DMS79 (cell line): Measurements from ENCODE around the gene TXNL4A.
"Not testable (repeated sequence)": the region's sequence is repeated elsewhere in the genome, so short reads cannot be mapped to it uniquely, and the experiment has no call there.

Experiments
- DNase-seq: peaks from one replicate; lab custom pipeline; 2025; lab: John Stamatoyannopoulos, UW

TXNL4A gene

DNA sequence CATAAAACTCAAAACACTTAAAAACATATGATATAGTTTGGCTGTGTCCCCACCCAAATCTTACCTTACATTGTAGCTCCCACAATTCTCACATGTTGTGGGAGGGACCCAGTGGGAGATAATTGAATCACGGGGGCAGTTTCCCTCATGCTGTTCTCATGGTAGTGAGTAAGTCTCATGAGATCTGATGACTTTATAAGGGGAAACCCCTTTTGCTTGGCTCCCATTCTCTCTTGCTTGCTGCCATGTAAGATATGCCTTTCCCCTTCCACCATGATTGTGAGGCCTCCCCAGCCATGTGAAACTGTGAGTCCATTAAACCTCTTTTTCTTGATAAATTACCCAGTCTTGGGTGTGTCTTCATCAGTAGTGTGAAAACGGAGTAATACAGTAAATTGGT, 11.3 kb upstream of the TXNL4A start:
- DNase-seq, result not testable (repeated sequence)

DNA sequence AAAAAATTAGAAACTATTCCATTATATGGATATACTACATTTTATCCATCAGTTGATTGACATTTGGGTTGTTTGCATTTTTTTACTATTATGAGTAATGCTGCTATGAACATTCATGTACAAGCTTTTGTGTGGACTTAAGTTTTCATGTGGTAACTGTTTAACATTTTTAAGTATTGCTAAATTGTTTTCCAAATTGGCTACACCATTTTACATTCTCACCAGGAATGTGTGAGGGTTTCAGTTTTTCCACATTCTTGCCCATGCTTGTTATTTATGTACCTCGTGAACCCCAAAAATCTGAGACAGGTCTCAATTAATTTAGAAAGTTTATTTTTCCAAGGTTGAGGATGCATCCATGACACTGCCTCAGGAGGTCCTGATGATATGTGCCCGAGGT, 3.1 kb upstream of the TXNL4A start:
- no peak for DNase-seq

DNA sequence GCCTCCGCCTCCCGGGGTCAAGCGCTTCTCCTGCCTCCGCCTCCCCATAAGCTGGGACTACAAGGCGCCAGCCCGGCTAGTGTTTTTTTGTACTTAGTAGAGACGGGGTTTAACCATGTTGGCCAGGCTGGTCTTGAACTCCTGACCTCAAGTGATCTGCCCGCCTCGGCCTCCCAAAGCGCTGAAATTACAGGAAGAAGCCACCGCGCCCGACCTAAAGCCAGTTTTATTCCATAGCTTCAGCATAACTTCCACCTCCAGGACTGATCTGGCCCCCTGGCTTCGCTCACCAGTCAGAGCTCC, 783 bp upstream of the TXNL4A start:
- DNase-seq, result no peak

DNA sequence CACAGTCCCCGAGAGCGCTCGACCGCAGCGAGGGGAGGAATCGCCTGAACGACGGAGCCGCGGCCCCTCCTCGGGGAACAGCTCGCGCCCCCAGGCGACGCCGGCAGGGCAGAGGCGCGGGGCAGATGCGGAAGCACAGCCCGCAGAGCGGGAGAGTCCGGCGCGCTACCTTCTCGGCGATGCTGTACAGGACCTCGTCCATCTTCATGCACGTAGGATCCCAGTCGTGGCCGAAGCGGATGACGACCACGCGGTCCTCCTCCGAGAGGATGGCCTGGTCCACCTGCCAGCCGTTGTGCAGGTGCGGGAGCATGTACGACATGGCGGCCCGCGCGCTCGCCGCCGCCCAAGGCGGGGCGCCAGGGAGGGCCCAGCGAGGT, 302 bp downstream of the TXNL4A start:
- no peak for DNase-seq

DNA sequence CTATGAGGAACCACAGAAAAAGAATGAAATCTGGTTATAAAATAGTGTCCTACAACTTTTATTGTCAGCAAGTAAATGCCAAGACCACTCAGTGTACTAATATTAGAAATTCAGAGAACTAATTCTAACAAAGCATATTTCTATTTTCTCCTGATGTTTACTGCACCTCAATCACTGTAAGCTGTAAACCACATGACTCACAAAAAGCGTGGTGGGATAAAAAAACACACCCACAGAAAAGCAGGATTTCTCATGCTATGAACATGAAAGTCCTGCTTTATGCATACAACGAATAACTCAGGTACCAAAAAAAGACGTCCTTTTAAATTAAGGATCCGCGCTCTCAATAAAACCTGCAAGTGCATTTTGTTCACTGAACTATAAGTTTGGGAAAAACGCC, 797 bp downstream of the TXNL4A start:
- no peak for DNase-seq

DNA sequence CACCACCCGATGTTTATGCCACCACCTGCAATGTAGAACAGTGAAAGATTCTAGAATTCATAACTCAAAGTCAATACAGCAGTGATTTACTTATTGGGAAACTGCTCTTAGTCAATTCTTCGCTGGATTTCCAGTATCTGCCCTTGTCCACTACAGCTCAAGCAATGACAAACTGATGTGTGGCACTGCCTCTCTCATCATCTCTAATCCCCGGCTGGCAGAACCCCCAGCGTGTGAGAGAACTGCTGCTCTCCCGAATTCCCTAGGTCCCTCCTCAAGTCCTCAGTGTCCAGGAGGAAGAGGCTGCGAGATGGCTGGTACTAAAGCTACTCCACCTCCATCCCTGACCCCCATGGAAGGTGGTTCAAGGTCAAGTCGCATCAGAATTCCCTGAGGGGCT, 1.6 kb downstream of the TXNL4A start:
- no peak for DNase-seq

DNA sequence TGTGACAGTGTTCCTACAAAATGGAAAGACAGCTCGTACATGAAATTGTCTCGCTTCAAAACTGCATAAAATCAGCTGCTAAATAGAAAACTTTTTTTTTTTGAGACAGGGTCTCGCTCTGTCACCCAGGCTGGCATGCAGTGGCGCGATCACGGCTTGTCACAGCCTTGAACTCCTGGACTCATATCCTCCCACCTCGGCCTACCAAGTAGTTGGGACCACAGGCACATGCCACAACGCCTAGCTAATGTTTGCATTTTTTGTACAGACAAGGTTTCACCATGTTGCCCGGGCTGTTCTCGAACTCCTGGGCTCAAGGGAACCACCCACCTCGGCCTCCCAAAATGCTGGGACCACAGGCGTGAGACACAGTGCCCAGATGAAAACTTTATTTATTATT, 3.2 kb downstream of the TXNL4A start:
- DNase-seq, result no peak

DNA sequence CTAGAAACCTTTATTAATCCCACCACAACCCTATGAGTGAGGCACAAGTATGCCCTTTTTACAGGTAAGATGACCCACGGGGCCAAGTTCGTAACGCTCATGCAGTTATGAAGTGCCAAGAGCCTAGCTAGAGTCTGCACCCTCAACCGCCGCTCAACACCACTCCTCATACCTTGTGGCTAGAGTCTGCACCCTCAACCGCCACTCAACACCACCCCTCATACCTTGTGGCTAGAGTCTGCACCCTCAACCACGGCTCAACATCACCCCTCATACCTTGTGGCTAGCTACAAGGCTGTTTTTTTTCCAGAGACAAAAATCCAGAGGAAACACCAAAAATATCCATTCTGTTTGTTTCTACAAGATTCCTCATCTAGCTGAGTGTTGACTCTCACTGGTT, 4.6 kb downstream of the TXNL4A start:
- peak; percentile 46 for DNase-seq

DNA sequence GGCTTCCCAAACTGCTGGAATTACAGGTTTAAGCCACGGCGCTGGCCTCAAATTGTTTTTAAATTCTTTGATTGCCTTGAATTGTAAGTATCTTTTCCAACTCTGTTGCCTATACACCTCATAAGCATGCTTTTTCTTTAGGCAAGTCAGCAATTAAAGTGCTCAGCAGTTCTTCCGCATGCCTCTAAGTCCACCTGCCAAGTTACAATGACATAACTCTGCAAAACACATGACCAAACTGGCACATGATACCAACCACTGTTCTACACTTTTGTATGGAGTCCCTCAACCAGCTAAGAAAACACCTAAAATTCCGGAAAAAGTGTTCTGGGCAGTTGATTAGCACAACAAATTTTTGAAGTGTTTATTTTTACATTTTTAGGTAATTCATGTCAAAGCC, 5.1 kb downstream of the TXNL4A start:
- DNase-seq, result no peak

DNA sequence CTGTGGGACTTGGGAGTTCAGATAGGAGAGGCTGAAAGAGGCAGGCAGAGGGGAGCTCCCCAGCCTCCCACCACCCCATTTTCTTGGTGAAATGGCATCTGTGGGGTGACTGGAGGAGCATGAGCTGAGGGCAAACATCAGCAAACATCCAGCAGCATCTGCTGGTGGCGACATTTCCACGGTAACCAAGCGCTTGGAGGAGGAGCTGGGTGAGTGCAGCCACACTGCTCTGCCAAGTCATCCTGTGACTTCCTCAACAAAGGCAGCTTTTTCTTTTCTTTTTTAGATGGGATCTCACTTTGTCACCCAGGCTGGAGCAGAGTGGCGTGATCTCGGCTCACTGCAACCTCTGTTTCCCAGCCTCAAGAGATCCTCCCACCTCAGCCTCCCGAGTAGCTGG, 5.6 kb downstream of the TXNL4A start:
- DNase-seq, result no peak

DNA sequence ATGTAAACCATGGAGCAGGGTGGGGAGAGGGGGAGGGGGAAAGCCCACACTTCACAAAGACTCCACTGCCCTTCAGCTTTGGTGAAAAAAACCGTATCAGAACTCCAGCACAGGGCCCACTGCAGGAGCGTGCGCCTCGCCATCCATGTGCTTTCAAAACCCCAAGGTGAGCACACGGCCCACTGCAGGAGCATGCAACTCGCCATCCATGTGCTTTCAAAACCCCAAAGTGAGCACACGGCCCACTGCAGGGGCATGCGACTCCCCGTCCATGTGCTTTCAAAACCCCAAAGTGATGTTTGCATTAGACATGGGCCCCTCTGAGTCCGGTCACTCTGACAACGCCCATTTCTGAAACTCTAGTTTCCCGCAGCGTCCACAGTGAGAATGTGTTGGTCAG, 7.8 kb downstream of the TXNL4A start:
- no peak for DNase-seq

DNA sequence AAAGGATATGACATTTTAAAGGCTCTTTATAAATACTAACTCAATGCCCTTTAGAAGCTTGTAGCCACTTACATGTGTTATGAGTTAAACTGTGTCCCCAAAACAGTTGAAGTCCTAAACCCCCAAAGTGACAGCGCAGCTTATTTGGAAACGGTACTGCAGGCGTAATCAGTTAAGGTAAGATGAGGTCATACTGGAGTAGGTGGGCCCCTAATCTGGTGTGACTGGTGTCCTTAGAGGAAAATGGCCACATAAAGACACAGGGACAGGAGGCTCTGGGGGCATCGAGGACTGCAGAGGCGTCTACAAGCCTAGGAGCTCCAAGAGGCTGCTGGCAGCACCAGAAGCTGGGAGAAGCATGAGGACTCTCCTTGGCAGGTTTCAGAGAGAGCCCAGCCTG, 8.5 kb downstream of the TXNL4A start:
- DNase-seq, result no peak

DNA sequence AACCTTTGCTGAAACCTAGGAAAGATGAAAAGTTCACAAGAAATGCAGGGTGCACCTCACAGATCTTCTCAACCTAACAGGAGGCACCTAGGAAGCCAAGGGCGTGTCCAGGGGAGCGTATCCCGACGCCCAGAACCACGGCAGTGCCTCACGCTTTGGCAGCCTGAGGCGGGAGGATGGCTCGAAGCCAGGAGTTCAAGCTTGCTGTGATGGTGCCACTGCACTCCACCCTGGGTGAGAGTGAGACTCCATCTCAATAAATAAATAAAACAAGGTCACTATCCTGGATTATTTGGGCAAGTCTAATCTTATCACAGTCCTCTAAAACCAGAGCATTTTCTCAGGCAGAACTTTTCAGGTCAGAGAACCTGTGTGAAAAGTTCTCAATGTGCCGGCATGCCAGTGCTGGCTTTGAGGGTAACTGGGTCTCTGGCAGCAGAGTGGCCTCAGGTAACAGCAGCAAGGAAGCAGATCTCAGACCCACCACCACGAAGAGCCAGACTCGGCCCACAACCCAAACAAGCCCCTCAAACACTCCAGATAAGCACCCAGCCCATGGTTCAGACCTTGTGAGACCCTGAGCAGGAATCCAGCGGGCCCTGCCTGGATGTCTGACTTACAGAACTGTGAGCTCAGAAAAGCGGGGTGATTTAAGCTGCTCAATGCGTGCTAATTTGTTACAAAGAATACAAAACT, 12.2 kb downstream of the TXNL4A start:
- DNase-seq, result no peak

DNA sequence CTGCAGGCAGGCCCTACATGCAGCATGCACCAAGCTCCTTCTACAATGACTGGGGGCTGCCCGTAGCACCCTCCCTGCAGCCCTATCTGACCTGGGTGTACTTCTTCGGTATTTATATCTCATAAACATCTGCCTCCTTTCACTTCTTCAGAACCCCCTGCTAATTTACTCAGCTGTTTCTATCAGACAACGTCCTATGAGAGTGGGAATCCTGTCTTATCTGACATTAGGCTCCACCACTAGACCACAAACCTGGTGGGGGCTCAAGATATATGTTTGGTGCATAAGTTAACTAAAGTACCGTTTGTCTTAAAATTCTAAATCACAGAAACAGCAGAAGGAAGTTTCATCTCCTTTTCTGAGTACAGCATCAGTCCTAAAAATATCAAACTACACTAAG, 13.3 kb downstream of the TXNL4A start:
- DNase-seq, result no peak

DNA sequence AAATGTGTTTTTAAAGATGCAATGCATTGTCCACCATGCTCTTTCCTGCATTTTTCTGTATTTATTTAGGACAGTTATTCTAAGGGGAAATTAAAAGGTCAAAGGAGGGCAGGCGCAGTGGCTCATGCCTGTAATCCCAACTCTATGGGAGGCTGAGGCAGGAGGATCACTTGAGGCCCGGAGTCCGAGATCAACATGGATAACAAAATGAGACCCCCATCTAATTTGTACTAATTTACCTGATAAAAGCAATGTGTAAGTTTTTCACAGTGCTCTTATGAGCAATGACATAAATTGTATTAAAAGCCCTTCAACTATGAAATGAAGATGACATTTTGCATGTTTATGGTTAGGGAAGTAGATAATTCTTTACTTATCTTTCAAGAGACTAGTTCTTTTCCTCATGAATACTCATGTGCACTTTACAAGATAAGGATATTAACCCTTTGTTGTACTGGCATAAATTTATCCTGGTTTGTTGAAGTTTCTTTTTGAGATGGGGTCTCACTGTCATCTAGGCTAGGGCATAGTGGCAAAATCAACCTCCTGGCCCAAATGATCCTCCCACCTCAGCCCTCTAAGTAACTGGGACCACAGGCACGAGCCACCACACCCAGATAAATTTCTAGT, 14.2 kb downstream of the TXNL4A start:
- no peak for DNase-seq

DNA sequence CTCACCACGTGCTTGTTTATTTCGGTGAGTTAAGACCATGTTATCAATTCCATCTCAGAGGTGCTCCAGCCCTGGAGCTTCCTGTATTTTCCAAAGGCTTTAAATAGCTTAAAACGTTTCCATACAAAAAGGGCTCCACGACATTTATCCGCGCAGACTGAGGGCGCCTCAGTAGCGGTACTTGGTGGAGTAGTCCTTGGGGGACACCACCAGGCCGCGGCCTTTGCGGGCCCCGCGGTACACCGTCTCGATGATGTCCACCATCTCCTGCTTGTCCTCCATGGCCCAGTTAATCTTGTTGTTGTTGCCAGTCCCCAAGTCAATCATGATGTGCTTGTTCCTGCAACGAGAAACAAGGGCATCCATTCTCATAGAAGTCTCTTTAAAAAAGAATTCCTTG, 14.8 kb downstream of the TXNL4A start:
- DNase-seq, result no peak

DNA sequence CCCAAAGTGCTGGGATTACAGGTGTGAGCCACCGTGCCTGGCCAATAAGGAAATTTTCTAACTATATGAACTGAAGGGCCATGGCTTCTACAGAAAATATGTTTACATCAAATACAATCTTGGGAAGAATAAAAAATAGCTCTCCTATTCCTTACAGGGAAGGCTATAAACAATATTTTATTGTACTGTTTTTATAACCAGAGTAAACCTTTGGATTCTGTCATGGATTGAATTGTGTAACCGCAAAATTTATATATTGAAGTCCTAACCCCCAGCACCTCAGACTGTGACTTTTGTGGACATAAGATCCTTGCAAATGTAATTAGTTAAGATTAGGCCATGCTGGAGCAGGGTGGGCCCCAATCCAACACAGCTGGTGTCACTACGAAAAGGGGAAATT, 15.6 kb downstream of the TXNL4A start:
- DNase-seq, result no peak

DNA sequence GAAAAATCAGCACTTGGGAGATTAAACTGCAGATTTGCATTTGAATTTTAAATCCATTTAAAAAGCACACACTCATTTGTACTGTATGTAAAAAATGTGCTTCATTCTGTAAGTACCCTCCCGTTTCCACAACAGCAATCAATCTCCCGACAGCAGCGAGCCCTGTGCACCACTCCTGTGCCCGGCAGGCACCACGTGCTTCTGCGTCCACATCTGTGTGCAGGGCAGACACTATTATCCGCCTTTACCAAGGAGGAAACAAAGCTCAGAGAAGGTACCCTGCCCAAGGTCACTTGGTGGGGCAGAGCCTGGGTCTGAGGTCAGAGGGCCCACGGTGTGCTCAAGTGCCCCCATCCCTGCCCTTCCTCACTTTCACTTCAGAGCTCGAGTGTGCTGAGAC, 16.4 kb downstream of the TXNL4A start:
- DNase-seq, result no peak

DNA sequence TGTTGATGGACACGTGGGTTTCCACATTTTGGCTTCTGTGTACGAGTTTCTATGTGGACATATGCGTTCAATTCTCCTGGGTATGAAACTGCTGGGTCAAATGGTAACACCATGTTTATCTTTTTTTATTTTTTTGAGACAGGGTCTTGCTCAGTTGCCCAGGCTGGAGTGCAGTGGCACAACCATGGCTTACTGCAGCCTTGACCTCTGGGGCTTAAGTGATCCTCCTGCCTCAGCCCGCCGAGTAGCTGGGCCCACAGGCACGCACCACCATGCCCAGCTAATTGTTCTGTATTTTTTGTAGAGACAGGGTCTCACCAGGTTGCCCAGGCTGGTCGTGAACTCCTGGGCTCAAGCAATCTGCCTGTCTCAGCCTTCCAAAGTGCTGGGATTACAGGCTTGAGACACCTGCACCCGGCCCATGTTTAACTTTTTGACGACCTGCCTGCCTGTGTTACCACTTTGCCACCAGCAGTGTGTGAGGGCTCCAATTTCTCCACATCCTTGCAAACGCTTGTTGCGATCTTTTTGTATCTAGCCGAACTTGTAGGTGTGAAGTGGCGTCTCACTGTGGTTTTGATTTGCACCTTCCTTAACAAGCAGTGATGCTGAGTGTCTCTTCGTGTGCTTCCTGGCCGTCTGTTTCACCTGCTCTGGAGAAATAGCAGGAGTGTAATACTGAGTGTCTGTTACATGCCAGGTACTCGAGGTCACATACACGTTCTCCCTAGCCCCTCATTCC, 17.0 kb downstream of the TXNL4A start:
- DNase-seq, result no peak

DNA sequence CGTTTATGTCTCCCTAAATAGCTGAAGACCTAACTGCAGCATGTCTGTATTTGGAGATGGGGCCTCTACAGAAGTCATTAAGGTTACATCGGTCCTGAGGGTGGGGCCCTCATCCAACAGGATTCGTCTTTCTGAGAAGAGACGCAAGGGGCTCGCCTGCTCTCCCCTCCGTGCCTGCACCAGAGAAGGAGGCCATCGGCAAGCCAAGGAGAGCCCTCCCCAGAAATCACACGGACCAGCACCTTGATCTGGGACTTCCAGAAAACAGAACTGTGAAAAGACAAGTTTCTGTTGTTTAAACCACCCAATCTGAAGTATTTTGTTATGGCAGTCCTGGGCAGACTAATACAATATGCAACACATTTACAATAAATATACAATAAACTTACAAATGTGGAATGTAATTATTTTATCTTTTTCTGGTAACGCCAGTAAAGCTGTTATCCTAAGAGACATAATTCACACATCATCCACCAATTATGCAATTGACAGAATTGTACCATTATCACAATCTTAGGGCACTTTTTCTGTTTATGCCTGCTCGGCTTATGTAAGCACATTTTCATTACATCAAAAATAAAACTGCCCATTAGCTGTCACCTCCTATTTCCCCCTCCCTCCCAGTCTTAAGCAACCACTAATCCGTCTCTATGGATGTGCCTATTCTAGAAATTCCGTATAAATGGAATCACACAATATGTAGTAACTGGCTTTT, 17.8 kb downstream of the TXNL4A start:
- DNase-seq, result no peak

DNA sequence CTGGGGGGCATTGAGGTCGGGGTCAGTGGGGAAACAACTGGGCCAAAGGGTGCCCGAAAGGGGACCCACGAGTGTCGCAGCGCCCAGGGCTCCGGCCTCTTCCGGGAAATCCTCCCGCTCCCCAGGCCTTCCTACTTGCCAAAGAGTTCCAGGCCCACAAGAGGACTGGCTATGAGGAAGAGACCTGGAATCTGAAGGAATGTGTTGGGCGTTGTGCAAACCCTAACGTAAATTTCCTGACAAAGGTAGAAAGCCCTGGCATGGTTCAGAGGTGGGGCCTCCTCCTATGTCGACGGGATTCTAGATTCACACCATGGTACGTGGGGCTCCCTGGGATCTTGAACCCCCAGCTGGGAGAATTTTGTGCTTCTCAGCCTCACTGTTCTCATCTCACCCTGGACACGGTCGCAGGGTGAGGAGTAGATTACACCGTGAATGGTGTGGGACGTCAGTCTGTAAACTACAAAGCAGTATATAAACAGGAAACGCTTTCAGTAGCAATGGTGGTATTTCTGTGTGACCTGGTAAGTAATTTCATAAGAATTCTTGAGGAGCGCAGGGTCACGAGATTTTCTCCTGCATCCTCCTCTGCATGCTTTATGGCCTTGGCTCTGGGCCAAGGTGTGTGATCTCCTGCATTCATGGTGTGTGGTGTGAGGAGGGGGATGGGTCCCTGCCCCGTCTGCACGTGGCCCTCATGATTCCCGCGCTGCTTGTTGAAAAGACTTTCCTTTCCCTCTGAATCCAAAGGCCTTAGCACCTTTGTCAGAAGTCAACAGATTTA, 23.1 kb downstream of the TXNL4A start:
- no peak for DNase-seq
